Kidney (tissue), 14 donors: ENCODE results near the gene DPP9. TPM values are rescaled to one million over a fixed set of nuclear protein-coding genes. Genes with fewer than 3 reads are reported as not detected.
A peak's percentile ranks its signal among the peaks of the same experiment; 100 is the strongest.
"Not testable (repeated sequence)": the region's sequence is repeated elsewhere in the genome, so short reads cannot be mapped to it uniquely, and the experiment has no call there.

Experiments
- DNase-seq, 5 donors: peaks; one replicate each; pipeline ENCODE4 v3.0.0-alpha.2; 2013 to 2020
- FAIRE-seq: peaks from 2 replicates; lab custom pipeline; 2012; peaks lifted over from hg19 to GRCh38; lab: Jason Lieb, UNC
- H3K27ac ChIP-seq, 2 donors: one replicate each; pipeline ENCODE4 v1.7.0; 2013; ENCODE audit warnings: low read depth in 2 of 2, low read length in 2 of 2, inconsistent platforms in 1 of 2
- H3K27me3 ChIP-seq: one replicate; pipeline ENCODE4 v1.7.1; 2013; ENCODE audit warnings: low read length, inconsistent platforms; ENCODE audit not compliant: control insufficient read depth, insufficient read depth
- H3K36me3 ChIP-seq, 3 donors: one replicate each; pipeline versions ENCODE4 v1.7.0 to v1.7.1; 2013; ENCODE audit warnings: low read length in 3 of 3, control low read depth in 1 of 3, inconsistent platforms in 1 of 3; ENCODE audit not compliant: insufficient read depth in 3 of 3, control insufficient read depth in 2 of 3
- H3K4me1 ChIP-seq, 3 donors: one replicate each; pipeline versions ENCODE4 v1.7.0 to v1.7.1; 2013; ENCODE audit warnings: low read length in 3 of 3, inconsistent platforms in 1 of 3, low read depth in 1 of 3; ENCODE audit not compliant: control insufficient read depth in 2 of 3, insufficient read depth in 2 of 3
- H3K4me3 ChIP-seq, 3 donors: one replicate each; pipeline versions ENCODE4 v1.7.0 to v1.8.1; 2013; ENCODE audit warnings: low read length in 3 of 3, control low read depth in 1 of 3, inconsistent platforms in 1 of 3
- H3K9ac ChIP-seq, 3 donors: one replicate each; pipeline versions ENCODE4 v1.7.0 to v1.7.1; 2013; ENCODE audit warnings: low read length in 3 of 3, control low read depth in 1 of 3, inconsistent platforms in 1 of 3
- H3K9me3 ChIP-seq, 3 donors: one replicate each; pipeline versions ENCODE4 v1.7.0 to v1.7.1; 2013; ENCODE audit warnings: low read length in 3 of 3, control low read depth in 1 of 3, inconsistent platforms in 1 of 3; ENCODE audit not compliant: control insufficient read depth in 2 of 3, insufficient read depth in 1 of 3
- CTCF ChIP-seq: IDR thresholded peaks from 3 replicates; pipeline ENCODE4 v1.5.1; 2012; ENCODE audit warnings: mild to moderate bottlenecking, moderate library complexity, borderline replicate concordance; ENCODE audit not compliant: insufficient read depth; ENCODE audit errors: extremely low read depth
- intact Hi-C: fragments of 100-400 bp; cut with DNase I; formaldehyde crosslinking; loops from one replicate; pipeline ENCODE4 v1.11.1; 2022
- polyA plus RNA-seq: library from polyadenylated mRNA; stranded (reverse); fragments of 350-450 nt; fragmentation: Illumina TruSeq; extraction: RNeasy Lipid Tissue Mini Kit (QIAGEN cat#74804); gene quantifications from one replicate; pipeline ENCODE4 v1.2.3, GENCODE V29; 2014; ENCODE audit warnings: low read depth, low replicate concordance; ENCODE audit not compliant: insufficient read depth
- total RNA-seq: library from RNA; stranded (reverse); fragmentation: NEBNext Ultra II Directional; extraction: Animal tissue kit (Norgen Biotek cat#: 25700); gene quantifications from one replicate; pipeline ENCODE4 v1.2.1, GENCODE V29; 2021
- donor health status: control.
- donor health status: control.
- donor health status: control.
- donor health status: control.
- donor health status: control.
- donor health status: DM: yes; HTN: yes; CAD: no.
- donor health status: Normal renal cell carcinoma (clear cell type).

Gene DPP9
- total and polyA plus RNA-seq, 2 donors from 2014 or later = 14.0 to 61.9 TPM

DNA sequence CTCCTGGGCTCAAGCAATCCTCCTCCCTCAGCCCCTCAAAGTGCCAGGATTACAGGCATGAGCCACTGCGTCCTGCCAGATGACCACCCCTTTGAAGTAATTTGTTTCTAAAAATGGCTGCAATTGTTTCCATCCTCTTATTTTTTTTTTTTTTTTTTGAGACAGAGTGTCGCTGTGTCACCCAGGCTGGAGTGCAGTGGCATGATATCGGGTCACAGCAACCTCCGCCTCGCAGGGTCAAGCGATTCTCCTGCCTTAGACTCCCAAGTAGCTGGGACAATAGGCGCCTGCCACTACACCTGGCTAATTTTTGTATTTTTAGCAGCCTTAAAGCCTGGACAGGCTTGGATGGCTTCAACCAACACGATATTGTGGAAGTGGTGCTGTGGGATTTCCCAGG lies 22.3 kb upstream of the DPP9 start:
- Histone ChIP-seq H3K4me3 (no peak overlapping the region), H3K36me3 (no peaks in the 10 kb centered on the region), H3K27me3 (peaks cover 2% of the 10 kb centered on the region), H3K27ac (no peak overlapping the region), H3K4me1 (no peaks in the 10 kb centered on the region), H3K9ac (no peak overlapping the region), H3K9me3 (no peaks in the 10 kb centered on the region)
- DNase-seq (no peak), FAIRE-seq (no peak)
- TF ChIP-seq CTCF = no peak
- intact Hi-C loops = no loop called here

DNA sequence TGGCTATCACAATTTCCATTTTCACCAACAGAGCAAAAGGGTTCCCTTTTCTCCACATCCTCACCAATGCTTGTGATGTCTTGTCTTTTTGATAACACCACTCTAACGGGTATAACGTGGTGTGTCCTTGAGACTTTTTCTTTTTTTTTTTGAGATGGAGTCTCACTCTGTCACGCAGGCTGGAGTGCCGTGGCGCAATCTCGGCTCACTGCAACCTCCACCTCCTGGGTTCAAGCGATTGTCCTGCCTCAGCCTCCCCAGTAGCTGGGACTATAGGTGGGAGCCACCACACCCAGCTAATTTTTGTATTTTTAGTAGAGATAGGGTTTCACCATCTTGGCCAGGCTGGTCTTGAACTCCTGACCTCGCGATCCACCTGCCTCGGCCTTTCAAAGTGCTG lies 21.5 kb upstream of the DPP9 start:
- H3K27ac ChIP-seq, H3K4me3 ChIP-seq, FAIRE-seq, H3K36me3 ChIP-seq, intact Hi-C loops, H3K9me3 ChIP-seq, H3K4me1 ChIP-seq, H3K9ac ChIP-seq, DNase-seq, H3K27me3 ChIP-seq: not testable (repeated sequence)

DNA sequence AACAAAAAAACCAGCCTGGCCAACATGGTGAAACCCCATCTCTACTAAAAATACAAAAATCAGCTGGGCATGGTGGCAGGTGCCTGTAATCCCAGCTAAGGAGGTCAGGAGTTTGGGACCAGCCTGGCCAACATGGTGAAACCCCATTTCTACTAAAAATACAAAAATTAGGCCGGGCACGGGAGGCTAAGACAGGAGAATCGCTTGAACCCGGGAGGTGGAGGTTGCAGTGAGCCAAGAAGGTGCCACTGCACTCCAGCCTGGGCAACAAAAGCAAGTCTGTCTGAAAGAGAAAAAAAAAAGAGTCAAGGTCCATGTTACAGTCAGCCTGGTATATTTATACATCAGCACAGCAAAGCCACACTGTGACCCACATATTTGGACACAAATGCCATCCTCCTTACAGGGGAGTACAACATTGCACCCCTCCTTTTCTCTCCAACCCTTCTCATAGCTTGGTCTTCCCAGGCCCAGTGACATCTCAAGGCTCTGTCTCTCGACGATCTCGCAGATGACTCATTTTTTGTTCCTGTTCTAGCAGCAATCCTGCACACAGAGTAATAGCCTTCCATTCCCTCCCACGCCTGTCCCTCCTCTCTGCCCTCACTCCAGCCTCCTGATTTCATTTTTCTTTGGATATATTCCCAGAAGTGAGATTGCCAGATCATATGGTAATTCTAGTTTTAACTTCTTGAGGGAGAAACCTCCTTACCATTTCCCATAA lies 21.0 kb upstream of the DPP9 start:
- H3K9ac ChIP-seq = no peak overlapping the region
- H3K27ac ChIP-seq = no peak overlapping the region
- no peaks in the 10 kb centered on the region for H3K36me3 ChIP-seq
- H3K9me3 ChIP-seq = no peaks in the 10 kb centered on the region
- intact Hi-C loops = no loop called here
- H3K4me3 ChIP-seq = no peak overlapping the region
- no peak for TF ChIP-seq CTCF
- H3K27me3 ChIP-seq = peaks cover 2% of the 10 kb centered on the region
- FAIRE-seq = no peak
- H3K4me1 ChIP-seq = no peaks in the 10 kb centered on the region
- DNase-seq = peak in 1 of 5 donors; percentile 36

GRCh38 chr19:4742723-4743646 lies 19.3 kb upstream of the DPP9 start:
- H3K4me3 ChIP-seq = no peak overlapping the region
- TF ChIP-seq CTCF = no peak
- H3K9ac ChIP-seq = no peak overlapping the region
- no peaks in the 10 kb centered on the region for H3K9me3 ChIP-seq
- peaks cover 2% of the 10 kb centered on the region for H3K27me3 ChIP-seq
- intact Hi-C loops = no loop called here
- no peak overlapping the region for H3K27ac ChIP-seq
- DNase-seq (peak in 3 of 5 donors; percentile 34 to 60 (median 34)), FAIRE-seq (no peak)
- no peaks in the 10 kb centered on the region for H3K4me1 ChIP-seq
- no peaks in the 10 kb centered on the region for H3K36me3 ChIP-seq
